GM15510 (cell line): ENCODE data around the gene GASK1B.

Source experiments
- POLR2A ChIP-seq: IDR thresholded peaks from 3 replicates; pipeline ENCODE4 v1.6.1; 2011; ENCODE audit warnings: borderline replicate concordance; ENCODE audit not compliant: insufficient read length; ENCODE audit errors: extremely low read depth

GASK1B gene

DNA sequence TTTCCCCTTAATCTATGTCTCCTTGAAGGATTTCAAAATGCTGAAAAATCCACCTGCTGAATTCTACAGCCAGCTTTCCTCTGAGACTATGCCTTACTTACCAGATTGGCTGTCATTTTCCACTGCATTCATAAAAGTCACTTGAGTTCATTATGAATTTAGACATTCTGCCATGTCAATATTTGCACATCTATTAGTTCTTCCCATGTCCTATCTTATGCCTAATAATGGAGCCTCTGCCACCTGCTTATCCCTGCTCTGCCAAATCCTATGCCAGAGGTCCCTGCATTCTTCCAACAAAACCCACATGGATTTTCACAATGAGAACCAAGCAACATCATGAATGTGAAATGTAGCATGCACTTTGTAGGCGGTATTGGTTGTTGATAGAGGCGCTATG is 42.6 kb downstream of the GASK1B start:
- no peak for TF ChIP-seq POLR2A

GRCh38 chr4:158129694-158130093 is 43.1 kb downstream of the GASK1B start:
- TF ChIP-seq POLR2A: no peak

GRCh38 chr4:158128540-158128939 is 44.3 kb downstream of the GASK1B start:
- no peak for TF ChIP-seq POLR2A

DNA sequence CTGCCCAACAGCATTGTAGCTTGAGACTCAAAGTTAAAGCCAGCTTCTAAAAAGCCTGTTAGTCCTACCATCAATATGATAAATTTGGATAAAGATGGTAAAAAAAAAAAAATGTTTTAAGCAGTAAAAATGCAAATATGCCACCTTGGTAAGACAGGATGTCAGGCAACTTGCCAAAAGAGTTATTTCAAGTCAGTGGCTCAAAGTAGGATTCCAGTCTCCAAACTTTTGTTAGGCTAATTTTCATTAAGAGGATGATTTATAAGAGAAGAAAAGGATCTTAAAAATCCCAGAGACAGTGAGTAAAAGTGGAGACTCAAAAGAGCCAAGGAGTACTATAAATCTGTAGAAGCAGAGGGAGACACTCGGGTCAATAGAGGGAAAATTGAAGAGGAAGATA is 47.5 kb downstream of the GASK1B start:
- no peak for TF ChIP-seq POLR2A
